ENCODE data around the gene GALNT11.

Gene GALNT11

GRCh38 chr7:152131981-152132494, 106.6 kb downstream of the GALNT11 start:
- TF ChIP-seq CTCF (conservative IDR thresholded peaks at IDR 0.05; ENCODE audit: control insufficient read depth, insufficient read depth, low read depth, low read length), result no peak
- H3K4me3 ChIP-seq (ENCODE audit: control insufficient read depth, low read depth, low read length), result no peak overlapping the region
- DNase-seq (ENCODE audit: low read depth), result no peak

GRCh38 chr7:152132812-152133211, 107.3 kb downstream of the GALNT11 start:
- no peak for TF ChIP-seq CTCF (conservative IDR thresholded peaks at IDR 0.05; ENCODE audit: control insufficient read depth, insufficient read depth, low read depth, low read length)
- no peak overlapping the region for H3K4me3 ChIP-seq (ENCODE audit: control insufficient read depth, low read depth, low read length)
- DNase-seq (ENCODE audit: low read depth), result no peak

GRCh38 chr7:152133804-152134203, 108.3 kb downstream of the GALNT11 start:
- H3K4me3 ChIP-seq (ENCODE audit: control insufficient read depth, low read depth, low read length), result no peak overlapping the region
- TF ChIP-seq CTCF (conservative IDR thresholded peaks at IDR 0.05; ENCODE audit: control insufficient read depth, insufficient read depth, low read depth, low read length), result no peak
- no peak for DNase-seq (ENCODE audit: low read depth)

GRCh38 chr7:152136686-152137085, 111.2 kb downstream of the GALNT11 start:
- no peak for TF ChIP-seq CTCF (conservative IDR thresholded peaks at IDR 0.05; ENCODE audit: control insufficient read depth, insufficient read depth, low read depth, low read length)
- peak; percentile 50 for DNase-seq (ENCODE audit: low read depth)
- H3K4me3 ChIP-seq (ENCODE audit: control insufficient read depth, low read depth, low read length), result no peak overlapping the region

GRCh38 chr7:152137476-152138025, 112.1 kb downstream of the GALNT11 start:
- no peak for TF ChIP-seq CTCF (conservative IDR thresholded peaks at IDR 0.05; ENCODE audit: control insufficient read depth, insufficient read depth, low read depth, low read length)
- peak; percentile 1 for DNase-seq (ENCODE audit: low read depth)
- no peak overlapping the region for H3K4me3 ChIP-seq (ENCODE audit: control insufficient read depth, low read depth, low read length)

- TF ChIP-seq CTCF (conservative IDR thresholded peaks at IDR 0.05; ENCODE audit: control insufficient read depth, insufficient read depth, low read depth, low read length), result no peak
- DNase-seq (ENCODE audit: low read depth), result no peak
- H3K4me3 ChIP-seq (ENCODE audit: control insufficient read depth, low read depth, low read length), result no peak overlapping the region
Measured at GRCh38 chr7:152140067-152140466, 114.6 kb downstream of the GALNT11 start.

GRCh38 chr7:152140560-152140959, 115.1 kb downstream of the GALNT11 start:
- no peak overlapping the region for H3K4me3 ChIP-seq (ENCODE audit: control insufficient read depth, low read depth, low read length)
- no peak for DNase-seq (ENCODE audit: low read depth)
- TF ChIP-seq CTCF (conservative IDR thresholded peaks at IDR 0.05; ENCODE audit: control insufficient read depth, insufficient read depth, low read depth, low read length), result no peak

Measured in fibroblast of mammary gland (primary cell).